ENCODE results near the gene P2RX4.

Gene P2RX4

DNA sequence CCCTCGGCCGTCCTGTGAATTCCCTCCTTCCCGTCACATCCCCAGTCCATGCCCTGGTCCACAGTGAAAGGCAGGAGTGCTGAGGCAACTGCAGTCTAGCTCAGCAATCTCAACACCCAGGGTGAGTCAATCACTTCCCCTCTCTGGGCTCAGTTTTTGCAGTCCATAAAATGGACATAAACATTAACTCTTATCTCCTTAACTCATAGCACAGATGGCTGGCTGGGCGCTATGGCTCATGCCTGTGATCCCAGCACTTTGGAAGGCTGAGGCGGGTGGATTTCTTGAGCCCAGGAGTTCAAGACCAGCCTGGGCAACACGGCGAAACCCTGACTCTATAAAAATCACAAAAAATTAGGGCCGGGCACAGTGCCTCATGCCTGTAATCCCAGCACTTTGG is 54.2 kb downstream of the P2RX4 start:
- no peak for DNase-seq (ENCODE audit: low read depth)
- TF ChIP-seq, protein P1, sequence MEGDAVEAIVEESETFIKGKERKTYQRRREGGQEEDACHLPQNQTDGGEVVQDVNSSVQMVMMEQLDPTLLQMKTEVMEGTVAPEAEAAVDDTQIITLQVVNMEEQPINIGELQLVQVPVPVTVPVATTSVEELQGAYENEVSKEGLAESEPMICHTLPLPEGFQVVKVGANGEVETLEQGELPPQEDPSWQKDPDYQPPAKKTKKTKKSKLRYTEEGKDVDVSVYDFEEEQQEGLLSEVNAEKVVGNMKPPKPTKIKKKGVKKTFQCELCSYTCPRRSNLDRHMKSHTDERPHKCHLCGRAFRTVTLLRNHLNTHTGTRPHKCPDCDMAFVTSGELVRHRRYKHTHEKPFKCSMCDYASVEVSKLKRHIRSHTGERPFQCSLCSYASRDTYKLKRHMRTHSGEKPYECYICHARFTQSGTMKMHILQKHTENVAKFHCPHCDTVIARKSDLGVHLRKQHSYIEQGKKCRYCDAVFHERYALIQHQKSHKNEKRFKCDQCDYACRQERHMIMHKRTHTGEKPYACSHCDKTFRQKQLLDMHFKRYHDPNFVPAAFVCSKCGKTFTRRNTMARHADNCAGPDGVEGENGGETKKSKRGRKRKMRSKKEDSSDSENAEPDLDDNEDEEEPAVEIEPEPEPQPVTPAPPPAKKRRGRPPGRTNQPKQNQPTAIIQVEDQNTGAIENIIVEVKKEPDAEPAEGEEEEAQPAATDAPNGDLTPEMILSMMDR (conservative IDR thresholded peaks at IDR 0.05; ENCODE audit: low read depth, low read length), result no peak
- H3K4me3 ChIP-seq (ENCODE audit: low read depth, low read length), result no peak overlapping the region

DNA sequence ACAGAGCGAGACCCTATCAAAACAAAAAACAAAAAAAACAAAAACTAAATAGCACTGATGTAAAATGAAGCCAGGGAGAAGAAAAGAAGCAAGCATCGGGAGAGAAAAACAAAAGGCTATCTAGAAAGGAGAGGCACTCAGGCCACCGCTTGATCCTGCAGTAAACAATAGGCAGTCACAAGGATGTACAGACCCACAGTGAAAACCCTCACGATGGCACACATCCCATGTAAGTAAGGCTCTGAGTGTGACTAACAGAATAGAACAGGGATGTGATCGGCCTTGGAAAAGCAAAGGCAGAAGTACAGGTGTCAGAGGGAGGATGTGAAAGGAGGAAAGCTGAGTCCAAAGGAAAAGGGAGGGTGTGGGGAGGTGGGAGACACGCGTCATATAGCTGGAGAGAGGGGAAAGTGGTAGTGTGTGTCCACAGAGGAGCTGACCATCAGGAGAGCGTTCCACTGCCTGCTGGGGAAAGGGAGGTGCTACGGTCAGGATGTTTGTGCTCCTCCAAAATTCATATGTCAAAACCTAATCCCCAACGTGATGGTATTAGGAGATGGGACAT is 55.1 kb downstream of the P2RX4 start:
- H3K4me3 ChIP-seq (ENCODE audit: low read depth, low read length), result no peak overlapping the region
- TF ChIP-seq, protein P1 (conservative IDR thresholded peaks at IDR 0.05; ENCODE audit: low read depth, low read length), result no peak
- DNase-seq (ENCODE audit: low read depth), result no peak

DNA sequence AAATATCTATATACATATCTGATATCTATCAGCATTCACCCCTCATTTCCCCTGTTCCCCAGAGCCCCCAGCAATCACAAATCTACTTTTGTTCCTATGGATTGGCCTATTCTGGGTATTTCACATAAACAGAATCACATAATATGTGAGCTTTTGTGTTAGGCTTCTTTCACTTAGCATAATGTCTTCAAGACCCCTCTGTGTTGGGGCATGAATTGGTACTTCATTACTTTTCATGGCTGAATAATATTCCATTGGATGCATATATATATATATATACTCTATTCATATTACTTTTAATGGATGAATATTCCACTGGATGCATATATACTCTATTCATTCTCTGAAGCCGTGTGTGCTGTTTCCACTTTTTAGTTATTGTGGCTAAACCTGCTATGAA is 57.9 kb downstream of the P2RX4 start:
- TF ChIP-seq, protein P1 (conservative IDR thresholded peaks at IDR 0.05; ENCODE audit: low read depth, low read length), result no peak
- H3K4me3 ChIP-seq (ENCODE audit: low read depth, low read length), result no peak overlapping the region
- no peak for DNase-seq (ENCODE audit: low read depth)

DNA sequence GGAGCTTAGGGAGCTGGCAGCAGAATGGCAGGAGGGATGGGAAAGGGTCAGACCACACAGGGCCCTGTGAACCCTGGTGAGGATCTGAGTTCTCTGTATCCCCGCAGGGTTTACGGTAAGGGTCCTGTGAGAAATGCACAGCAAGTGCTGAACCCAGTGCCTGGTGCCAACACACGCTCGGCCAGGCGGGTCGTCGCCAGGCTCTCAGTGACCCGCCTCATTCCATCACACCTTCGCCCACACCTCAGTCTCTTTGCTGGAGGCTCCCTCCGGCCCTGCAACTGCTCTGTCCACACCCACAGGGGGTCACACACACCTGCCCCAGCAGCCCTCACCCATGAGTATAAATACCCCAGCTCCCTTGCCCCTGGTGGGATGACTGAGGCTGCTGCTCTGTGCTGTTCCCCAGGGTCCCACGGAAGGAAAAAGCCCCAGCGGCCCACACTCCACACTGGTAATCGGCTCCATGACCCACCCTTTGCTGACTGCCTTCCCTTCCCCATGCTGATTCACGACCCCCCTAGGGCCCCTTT is 63.5 kb downstream of the P2RX4 start:
- TF ChIP-seq, protein P1 (conservative IDR thresholded peaks at IDR 0.05; ENCODE audit: low read depth, low read length), result no peak
- no peak for DNase-seq (ENCODE audit: low read depth)
- H3K4me3 ChIP-seq (ENCODE audit: low read depth, low read length), result no peak overlapping the region

DNA sequence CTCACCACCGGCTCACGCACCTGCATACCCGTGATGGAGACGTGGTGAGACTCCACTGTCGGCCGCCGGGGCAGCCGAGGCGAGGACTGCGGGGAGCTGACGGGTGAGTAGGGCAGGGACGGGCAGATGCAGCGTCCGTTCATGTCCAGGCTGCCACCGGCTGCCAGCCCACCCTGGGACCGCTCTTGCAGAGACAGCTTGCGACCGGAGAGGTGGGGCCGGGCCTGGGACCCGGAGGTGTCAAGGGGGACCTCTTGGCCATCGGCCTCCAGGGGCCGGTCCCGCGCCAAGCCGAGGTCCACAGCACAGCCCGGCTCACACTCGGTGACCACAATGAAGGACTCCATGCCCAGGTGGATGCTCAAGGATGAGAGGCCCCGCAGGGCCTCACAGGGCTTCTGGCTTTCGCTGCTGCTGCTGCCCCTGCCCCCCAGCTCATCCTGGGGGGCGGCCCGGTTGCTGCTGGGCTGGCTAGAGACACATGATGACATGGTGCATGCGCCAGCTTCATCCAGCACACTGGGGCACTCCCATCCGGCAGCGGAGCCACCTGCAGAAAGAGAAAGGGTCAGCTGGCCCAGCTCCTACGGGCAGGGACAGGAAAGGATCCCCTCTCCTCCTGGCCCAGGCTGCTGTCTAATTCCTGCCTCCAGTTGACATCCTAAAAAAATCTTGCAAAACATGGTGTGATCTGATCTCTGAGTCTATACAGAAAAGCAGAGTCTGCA is 64.3 kb downstream of the P2RX4 start:
- DNase-seq (ENCODE audit: low read depth), result no peak
- H3K4me3 ChIP-seq (ENCODE audit: low read depth, low read length), result no peak overlapping the region
- TF ChIP-seq, protein P1 (conservative IDR thresholded peaks at IDR 0.05; ENCODE audit: low read depth, low read length), result no peak

DNA sequence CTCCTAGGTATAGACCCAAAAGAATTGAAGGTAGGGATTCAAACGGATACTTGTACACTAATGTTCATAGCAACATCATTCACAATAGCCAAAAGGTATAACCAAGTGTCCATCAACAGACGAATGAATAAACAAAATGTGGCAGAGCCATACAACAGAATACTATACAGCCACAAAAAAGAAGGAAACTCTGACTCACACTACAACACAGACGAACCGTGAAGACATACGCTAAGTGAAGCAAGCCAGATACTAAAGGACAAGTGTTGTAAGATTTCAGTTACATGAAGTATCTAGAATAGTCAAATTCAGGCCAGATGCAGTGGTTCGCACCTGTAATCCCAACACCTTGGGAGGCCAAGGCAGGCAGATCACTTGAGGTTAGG is 67.4 kb downstream of the P2RX4 start:
- TF ChIP-seq, protein P1 (conservative IDR thresholded peaks at IDR 0.05; ENCODE audit: low read depth, low read length), result no peak
- DNase-seq (ENCODE audit: low read depth), result no peak

More for the DNA sequence above, 67.4 kb downstream of the P2RX4 start:
- H3K4me3 ChIP-seq (ENCODE audit: low read depth, low read length), result no peak overlapping the region

Data from choroid plexus epithelial cell (primary cell).